OCI-M2 (cell line): Measurements from ENCODE around the gene CUTA.
A peak's percentile ranks its signal among the peaks of the same experiment; 100 is the strongest.

Source experiments
- DNase-seq: peaks from one replicate; lab custom pipeline; 2025; ENCODE audit not compliant: unreplicated experiment; lab: John Stamatoyannopoulos, UW

Gene CUTA, protein sequence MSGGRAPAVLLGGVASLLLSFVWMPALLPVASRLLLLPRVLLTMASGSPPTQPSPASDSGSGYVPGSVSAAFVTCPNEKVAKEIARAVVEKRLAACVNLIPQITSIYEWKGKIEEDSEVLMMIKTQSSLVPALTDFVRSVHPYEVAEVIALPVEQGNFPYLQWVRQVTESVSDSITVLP

DNA sequence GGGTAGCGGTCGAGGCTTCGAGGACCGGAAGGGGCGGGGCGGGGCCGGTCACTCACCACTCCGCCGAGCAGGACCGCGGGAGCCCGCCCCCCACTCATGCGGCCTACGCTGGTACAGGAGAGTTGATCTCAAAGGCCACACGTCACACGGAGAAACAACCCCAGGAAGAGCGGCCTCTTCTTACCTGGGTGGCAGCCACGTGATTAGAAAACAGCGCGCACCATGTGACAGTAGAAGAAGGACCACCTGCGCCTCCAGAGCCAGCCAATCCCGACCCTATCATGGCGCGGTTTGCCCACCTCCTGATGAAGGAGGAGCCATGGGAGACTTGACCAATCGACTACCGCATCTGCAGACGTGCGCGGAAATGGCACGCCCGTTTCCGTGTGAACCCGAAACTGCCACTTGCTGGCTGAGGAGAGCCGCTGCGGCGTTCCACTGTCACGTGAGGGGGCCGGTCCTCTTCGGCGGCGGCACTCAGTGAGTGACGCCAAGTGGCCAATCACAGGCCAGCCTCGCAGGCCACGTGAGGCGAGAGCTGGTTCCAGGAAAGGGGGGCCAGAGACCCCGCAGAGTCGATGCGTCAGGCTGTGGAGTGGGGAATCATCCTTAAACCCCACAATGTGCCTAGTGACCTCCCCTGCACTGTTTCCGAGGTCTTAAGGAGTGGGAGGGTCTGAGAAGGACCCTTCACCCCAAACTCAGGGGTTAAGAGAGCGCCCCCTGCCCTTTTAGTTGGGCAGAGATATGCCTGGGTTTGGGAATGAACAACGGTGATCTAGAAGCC is at the start of gene CUTA:
CUTA (minus strand) TSS at position 205 of the 787 bp plus-strand sequence; CDS start at position 98, 107 bp downstream.
- DNase-seq: peak; percentile 94

DNA sequence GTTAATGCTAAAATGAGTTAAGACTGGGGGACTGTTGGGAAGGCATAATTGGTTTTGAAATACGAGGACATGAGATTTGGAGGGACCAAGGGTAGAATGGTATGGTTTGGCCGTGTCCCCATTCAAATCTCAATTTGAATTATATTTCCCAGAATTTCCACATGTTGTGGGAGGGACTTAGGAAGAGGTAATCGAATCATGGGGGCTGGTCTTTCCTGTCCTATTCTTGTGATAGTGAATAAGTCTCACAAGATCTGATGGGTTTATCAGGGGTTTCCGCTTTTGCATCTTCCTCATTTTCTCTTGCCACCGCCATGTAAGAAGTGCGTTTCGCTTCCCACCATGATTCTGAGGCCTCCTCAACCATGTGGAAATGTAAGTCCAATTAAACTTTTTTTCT is 49.2 kb upstream of the CUTA start:
- no peak for DNase-seq

DNA sequence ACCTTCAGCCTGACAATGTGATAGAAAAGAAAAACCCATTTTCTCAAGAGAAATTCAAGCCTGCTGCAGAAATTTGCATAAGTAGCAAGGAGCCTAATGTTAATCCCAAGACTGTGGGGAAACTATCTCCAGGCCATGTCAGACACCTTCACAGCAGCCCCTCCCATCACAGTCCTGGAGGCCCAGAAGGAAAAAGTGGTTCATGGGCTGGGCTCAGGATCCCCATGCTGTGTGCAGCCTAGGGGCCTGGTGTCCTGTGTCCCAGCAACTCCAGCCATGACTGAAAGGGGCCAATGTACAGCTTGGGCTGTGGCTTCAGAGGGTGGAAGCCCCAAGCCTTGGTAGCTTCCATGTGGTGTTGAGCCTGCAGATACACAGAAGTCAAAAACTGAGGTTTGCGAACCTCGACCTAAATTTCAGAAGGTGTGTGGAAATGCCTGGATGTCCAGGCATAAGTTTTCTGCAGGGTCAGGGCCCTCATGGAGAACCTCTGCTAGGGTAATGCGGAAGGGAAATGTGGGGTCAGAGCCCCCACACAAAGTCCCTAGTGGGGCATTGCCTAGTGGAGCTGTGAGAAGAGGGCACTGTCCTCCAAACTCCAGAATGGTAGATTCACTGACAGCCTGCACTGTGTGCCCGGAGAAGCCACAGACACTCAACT is 48.3 kb upstream of the CUTA start:
- DNase-seq: no peak

DNA sequence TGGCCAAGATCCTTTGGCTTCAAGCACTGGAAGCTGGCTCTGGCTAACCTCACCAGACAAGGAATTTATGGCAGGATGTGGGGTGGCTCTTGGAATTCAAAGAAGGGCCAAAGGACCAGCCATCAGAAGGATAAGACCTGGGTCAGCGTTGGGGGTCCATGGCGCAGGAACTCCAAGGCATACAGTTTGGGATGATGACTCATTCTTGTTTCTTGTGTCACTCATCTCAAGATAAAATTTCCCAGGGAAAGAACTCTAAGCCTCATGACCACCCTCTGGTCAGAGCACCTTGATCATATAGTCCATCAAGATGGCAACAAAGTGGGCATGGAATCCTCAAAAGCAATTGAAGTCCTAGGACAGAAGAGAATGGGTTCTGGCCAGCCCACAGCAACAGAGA is 41.3 kb upstream of the CUTA start:
- DNase-seq: no peak

DNA sequence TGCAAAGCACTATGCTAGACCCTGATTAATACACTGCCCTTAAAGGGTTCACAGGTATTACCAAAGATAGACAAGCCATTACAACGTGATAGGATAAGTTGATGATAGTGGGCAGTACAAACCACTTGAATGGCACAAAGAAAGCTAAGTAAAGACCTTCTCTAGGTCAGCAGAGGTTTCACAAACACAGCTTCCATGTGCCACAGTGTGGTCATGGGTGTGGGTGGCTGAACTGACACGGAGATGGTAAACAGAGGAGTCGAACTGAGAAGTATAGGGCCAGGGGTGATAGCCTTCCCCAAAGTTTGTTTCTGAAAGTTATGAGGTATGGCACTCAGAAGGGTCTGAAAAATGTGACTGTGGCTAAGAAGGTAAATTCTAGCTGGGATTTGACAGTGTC is 40.8 kb upstream of the CUTA start:
- DNase-seq: no peak

DNA sequence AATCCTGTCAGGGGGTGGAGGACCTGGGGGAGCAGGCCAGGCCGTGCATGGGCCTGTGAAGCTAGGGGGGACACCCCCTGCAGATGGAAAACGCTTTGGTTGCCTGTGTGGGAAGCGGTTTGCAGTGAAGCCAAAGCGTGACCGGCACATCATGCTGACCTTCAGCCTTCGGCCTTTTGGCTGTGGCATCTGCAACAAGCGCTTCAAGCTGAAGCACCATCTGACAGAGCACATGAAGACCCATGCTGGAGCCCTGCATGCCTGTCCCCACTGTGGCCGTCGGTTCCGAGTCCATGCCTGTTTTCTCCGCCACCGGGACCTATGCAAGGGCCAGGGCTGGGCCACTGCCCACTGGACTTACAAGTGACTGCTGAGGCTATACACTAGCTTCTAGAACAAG is 38.2 kb upstream of the CUTA start:
- DNase-seq: no peak

DNA sequence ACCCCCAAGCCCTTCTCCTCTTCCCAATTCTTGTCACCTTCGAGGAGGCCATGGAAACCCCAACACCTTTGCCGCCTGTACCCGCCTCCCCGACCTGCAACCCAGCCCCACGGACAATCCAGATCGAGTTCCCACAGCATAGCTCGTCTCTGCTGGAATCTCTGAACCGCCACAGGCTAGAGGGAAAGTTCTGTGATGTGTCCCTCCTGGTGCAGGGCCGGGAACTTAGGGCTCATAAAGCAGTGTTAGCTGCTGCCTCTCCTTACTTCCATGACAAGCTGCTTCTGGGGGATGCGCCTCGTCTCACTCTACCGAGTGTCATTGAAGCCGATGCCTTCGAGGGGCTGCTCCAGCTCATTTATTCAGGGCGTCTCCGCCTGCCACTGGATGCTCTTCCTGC is 37.1 kb upstream of the CUTA start:
- no peak for DNase-seq

DNA sequence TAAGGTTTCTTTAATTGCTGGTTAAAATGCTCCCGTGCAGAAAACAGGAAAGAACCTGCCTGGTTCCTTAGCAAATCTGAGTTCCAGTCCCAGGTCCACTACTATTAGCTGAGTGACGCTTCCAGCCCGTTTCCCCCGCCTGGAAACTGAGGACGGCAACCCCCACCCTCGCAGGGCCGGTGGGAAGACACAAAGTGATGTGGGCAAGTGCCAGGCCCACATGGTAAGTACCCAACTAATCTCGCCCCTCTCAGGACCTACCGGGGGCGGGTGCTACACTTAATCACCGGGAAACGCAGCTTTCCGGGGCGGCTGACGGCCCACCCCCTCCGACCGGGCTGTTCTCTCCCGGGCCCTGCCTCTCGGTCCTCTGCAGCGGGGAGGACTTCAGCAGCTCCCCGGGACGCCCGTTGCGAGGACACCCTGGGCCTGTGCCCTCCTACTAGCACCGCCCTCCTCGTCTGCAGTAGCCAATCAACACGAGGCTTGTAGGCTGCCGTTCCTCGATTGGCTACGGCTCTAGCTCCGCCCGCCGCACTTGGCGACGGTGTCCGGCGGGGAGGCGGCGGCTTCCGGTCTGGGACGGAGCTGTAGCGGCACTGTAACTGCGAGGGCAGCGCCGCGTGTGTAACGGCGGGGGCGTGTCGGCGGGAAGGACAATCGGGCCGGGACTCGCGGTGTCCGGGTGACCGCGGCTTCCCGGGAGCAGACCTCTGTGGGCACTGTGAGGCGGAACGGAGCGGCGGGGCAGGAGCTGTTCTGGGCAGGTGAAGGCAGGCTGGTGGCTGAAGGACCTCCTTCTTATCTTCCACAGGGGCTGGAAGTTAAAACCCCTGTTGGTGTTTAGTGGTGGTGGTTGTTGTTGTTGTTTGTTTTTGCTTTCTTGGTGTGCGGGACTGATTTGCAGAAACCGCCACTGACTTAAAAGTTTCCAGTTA is 36.4 kb upstream of the CUTA start, which contains the start of gene ZBTB9:
ZBTB9 (plus strand) TSS at position 568 of the 938 bp plus-strand sequence. CDS start 525 bp downstream, outside the sequence.
- DNase-seq: peak; percentile 85

DNA sequence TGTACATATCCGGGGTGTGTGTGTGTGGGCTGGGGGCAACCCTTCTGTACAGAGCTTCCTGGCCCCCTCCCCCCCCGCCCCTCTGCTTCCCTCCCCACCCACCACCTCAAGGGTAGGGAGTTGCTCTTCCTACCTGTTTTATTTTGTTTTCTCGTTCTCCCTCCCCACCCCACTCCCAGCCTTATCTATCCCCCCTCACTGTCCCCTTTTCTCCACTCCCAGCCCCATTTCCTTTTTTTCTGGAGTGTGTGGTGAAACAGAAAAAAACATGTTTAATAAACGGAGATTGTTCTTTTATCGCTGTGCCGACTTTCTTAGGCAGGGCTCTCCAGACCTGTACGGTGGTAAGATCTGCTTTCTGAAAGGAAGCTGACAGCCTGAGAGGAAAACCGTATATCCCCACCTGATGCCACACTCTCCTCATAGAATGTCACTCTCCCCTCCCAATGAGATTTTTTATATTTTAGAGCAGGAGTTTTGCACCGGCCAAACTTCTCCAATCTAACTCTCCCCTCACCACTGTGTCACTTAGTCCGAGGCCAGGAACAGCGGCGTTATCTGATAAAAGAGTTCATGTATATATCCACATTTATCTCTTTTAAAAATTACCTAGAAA is 35.6 kb upstream of the CUTA start:
- DNase-seq: no peak

DNA sequence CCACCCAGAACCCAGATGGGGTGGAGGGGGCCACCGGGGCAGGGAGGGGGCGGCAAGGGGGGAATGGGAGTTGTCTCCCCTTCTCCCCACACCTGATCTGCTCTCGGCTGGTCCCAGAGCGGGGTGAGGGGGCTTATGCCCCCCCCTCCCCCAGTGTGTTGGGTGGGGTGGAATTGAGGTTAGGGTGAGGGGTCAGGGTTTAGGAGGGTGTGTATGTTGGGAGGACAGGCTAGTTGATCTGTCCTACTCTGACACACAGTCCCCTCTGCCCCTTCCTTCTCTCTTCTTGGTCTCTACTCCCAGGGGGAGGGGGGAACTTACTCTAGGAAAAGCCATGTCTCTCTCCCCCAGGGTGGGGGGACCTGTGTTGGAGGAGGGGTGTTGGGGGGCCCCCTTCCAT is 34.6 kb upstream of the CUTA start:
- DNase-seq: no peak

DNA sequence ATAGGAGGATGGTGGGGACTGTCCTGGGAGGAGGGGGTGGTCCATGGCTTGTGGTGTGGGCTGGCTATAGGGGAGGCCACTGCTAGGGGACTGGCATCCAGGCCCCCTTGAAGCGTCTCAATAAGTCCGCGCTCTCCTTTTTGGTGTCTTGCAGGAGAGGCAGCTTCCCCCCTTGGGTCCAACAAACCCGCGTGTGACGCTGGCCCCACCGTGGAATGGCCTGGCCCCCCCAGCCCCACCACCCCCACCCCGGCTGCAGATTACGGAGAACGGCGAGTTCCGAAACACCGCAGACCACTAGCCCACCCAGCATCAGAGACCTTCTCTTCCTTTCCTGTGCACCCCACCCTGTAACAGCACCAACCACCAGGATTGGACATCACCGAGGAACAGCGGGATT is 33.7 kb upstream of the CUTA start:
- no peak for DNase-seq

DNA sequence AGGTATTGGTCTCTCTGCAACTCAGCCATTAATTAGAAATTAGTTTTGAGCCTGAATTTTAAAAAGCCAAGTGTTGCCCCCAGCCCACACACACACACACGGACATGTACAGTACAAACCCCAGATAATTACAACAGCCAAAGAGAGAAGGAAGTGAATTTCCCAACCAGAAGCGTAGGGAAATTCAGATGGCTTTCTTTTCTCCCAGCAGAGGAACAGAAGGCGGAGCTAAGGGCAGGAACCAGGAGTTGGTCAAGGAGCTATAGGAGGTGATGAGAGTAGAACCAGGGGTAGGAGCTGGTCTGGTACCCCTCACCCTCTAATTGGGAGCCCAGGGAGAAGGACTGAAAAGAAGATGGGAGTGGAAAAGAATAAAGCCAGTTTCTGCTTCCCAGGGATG is 32.5 kb upstream of the CUTA start:
- DNase-seq: no peak

DNA sequence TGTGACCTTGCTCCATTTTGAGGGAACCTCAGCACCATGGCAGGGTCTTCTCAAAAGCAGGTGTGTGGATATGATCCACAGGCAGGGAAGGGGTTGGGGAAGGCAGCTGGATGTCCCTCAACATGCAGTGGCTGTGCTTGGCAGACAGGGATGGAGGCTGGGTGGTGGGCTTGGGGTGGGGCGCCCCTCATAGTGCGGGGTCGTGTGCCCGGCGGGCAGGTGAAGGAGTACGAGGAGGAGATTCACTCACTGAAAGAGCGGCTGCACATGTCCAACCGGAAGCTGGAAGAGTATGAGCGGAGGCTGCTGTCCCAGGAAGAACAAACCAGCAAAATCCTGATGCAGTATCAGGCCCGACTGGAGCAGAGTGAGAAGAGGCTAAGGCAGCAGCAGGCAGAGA is 28.4 kb upstream of the CUTA start:
- DNase-seq: no peak

DNA sequence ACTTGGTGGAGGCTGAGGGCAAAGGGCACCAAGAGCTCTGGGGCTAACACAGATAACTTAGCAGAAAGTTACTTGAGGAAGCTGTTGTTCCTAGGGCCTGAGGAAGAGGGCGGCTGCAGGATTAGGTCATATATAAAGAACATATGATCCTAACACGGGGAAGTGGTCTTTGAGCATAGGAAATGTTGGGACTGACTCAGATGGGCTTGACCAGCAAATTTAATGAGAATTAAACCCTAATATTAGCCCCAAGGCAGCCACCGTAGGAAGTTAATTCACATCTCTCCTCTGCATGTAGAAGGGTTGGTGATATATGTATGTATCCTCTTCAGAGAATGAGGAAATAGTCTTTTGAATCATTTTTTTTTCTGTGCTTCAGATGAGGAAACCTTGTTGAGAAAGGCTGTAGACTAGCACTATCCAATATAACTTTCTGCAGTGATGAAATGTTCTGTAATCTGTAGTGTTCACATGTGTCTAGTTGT is 27.3 kb upstream of the CUTA start:
- no peak for DNase-seq

DNA sequence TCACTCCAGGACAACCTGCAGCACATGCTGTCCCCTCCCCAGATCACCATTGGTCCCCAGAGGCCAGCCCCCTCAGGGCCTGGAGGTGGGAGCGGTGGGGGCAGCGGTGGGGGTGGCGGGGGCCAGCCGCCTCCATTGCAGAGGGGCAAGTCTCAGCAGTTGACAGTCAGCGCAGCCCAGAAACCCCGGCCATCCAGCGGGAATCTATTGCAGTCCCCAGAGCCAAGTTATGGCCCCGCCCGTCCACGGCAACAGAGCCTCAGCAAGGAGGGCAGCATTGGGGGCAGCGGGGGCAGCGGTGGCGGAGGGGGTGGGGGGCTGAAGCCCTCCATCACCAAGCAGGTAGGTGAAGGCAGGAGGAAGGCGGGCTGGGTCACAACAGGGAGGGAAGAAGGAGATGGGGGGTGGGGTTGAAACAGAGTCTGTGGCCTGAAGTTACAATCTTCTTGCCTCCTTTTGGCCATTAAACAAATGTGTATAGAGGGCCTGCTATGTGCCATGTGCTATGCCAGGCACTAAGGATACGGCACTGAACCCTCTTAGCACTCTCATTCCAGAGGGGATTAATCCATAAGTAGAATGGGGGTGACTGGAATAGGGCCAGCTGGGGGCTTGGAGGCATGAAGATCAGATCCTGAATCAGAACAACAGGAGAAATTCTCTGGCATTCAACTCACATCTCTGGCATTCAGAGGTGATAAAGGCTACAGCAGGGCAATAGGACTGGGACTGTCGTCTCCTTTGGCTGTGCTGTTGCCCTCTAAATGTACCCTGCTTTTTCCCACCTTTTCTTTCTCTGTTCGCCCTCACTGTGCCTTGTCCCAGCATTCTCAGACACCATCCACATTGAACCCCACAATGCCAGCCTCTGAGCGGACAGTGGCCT is 26.0 kb upstream of the CUTA start:
- DNase-seq: no peak

DNA sequence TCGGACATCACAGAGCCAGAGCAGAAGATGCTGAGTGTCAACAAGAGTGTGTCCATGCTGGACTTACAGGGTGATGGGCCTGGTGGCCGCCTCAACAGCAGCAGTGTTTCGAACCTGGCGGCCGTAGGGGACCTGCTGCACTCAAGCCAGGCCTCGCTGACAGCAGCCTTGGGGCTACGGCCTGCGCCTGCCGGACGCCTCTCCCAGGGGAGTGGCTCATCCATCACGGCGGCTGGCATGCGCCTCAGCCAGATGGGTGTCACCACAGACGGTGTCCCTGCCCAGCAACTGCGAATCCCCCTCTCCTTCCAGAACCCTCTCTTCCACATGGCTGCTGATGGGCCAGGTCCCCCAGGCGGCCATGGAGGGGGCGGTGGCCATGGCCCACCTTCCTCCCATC is 25.1 kb upstream of the CUTA start:
- DNase-seq: no peak

DNA sequence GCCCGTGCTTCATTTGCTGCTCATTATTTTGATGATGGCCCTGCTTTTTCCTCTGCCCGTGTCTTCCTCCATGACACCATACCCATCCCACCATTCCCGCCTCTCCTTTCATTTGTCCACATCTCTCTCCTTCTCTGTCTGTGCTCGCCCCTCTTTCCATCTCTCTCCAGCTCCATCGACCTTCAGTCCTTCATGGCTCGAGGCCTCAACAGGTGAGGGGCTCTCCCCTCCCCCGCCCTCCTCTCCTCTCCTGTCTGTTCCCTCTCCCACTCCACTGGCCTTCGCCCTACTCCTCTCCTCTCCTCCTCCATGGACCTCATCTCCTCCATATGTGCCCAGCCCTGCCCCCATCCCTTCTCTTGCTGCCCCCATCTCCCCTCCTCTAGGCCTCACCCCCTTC is 24.4 kb upstream of the CUTA start:
- DNase-seq: no peak

DNA sequence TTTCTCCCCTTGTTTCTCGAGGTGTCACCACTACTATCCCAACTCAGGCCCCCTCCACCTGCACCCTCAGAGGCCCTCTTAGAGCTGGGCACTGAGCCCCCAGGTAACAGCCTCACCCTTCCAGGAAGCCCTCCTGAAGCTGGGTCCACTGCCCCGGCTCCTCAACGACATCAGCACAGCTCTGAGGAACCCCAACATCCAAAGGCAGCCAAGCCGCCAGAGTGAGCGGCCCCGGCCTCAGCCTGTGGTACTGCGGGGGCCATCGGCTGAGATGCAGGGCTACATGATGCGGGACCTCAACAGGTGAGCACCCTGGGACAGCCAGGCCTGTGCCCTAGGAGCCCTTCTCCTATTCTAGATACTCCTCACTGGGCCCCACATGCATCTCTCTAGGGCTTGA is 23.6 kb upstream of the CUTA start:
- no peak for DNase-seq

DNA sequence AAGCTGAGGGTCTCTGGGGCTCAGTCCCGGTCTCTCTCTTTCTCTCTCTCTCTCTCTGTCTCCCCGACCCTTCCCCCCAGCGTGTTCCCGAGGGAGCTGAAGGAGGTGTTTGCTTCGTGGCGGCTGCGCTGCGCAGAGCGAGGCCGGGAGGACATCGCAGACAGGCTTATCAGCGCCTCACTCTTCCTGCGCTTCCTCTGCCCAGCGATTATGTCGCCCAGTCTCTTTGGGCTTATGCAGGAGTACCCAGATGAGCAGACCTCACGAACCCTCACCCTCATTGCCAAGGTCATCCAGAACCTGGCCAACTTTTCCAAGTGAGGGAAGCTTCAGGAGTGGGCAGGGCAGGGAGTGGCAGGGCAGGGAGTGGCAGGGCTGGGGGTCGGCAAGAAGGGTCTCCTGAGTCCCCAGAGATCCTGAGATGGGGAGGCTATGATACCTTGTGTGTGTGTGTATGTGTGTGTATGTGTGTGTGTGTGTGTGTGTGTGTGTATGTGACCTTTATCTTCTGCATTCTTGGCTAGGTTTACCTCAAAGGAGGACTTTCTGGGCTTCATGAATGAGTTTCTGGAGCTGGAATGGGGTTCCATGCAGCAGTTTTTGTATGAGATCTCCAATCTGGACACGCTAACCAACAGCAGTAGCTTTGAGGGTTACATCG is 22.9 kb upstream of the CUTA start:
- DNase-seq: no peak
